Ectodermal cell (in vitro differentiated cells): ENCODE data around the gene DDX54.

Source experiments
- H3K27ac ChIP-seq: 2 replicates; pipeline ENCODE4 v1.7.0; 2013; ENCODE audit warnings: mild to moderate bottlenecking, low read depth, low read length; ENCODE audit not compliant: insufficient read depth, poor library complexity, severe bottlenecking
- H3K27me3 ChIP-seq: 2 replicates; pipeline ENCODE4 v1.7.0; 2013; ENCODE audit warnings: mild to moderate bottlenecking, low read length; ENCODE audit not compliant: insufficient read depth, control insufficient read depth, poor library complexity, severe bottlenecking
- H3K36me3 ChIP-seq: one replicate; pipeline ENCODE4 v1.7.0; 2013; ENCODE audit warnings: low read length; ENCODE audit not compliant: control insufficient read depth, insufficient read depth
- H3K4me1 ChIP-seq: one replicate; pipeline ENCODE4 v1.7.0; 2013; ENCODE audit warnings: low read length; ENCODE audit not compliant: control insufficient read depth, insufficient read depth
- H3K4me3 ChIP-seq: 2 replicates; pipeline ENCODE4 v1.7.0; 2013; ENCODE audit warnings: low read depth, low read length, control low read depth; ENCODE audit not compliant: insufficient read depth
- H3K9me3 ChIP-seq: 2 replicates; pipeline ENCODE4 v1.7.0; 2013; ENCODE audit warnings: mild to moderate bottlenecking, low read length, moderate library complexity; ENCODE audit not compliant: control insufficient read depth
- WGBS, 2 experiments: methylation state at CpG; one replicate each; pipeline ENCODE4 v1.1.7; 2013; ENCODE audit warnings: missing lambda C conversion rate in 2 of 2; 5-methylcytosine and 5-hydroxymethylcytosine counted together

DDX54 gene

DNA sequence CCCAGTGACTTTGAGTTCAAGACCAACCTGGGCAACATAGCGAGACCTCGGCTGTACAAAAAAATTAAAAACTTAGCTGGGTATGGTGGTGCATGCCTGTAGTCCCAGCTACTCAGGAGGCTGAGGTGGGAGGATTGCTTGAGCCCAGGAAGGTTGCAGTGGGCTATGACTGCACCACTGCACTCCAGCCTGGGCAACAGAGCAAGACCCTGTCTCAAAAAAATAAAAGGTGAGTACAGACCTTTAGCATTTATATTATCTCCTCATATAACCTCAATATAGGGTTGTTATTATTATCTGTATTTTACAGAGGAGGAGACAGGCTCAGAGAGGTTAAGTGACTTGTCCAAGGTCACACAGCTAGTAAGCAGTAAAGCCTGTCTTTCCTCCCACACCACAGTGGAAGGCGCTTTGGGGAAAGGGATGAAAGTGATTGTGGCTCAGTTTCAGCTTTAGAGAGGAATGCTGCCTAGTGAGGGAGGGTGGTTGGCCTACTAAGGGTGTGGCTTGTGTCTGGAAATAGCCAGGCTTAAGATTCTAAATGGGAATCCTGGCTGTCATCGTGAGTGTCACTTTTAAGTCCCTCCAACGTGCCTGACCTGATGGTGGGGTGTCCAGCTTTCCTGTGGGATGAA, 43.2 kb upstream of the DDX54 start:
- H3K27ac ChIP-seq, result no peak overlapping the region
- peaks cover 5% of the 10 kb centered on the region for H3K36me3 ChIP-seq
- H3K4me3 ChIP-seq, result no peak overlapping the region
- H3K9me3 ChIP-seq, result no peaks in the 10 kb centered on the region
- WGBS, 2 experiments, result 81 to 88% methylated on average over 5 of the region's 5 CpGs
- peaks cover 5% of the 10 kb centered on the region for H3K4me1 ChIP-seq
- H3K27me3 ChIP-seq, result no peaks in the 10 kb centered on the region

DNA sequence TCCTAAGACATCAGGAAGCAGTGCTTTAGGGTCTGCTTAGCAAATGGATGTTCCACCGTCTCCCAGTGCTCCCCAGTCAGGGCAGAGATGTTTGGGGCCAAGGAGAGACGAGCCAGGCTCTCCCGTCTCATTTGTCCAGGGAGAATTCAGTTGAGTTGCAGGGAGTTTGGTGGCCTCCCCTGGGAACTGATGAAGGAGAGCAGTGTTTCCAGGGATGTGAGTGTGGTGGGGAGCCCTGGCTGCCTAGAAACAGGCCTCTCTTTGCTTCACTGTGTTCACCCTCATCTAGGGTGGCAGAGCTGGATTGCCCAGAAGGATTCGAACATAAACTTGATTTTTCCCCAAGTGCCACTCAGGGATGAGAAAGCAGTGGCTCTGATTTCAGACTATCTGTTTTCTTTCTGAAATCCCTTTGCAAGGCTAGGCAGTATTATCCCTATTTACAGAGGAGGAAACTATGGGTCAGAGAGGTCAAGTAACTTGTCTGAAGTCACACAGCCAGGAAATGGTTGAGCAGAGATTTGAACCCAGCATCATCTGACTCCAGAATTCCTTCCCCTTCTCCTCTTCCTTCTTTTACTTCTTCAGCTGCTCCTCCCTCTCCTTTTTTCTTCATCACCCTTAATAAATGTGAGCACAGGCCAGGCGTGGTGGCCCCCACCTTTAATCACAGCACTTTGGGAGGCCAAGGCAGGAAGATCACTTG, 42.6 kb upstream of the DDX54 start:
- peaks cover 5% of the 10 kb centered on the region for H3K4me1 ChIP-seq
- H3K36me3 ChIP-seq, result peaks cover 5% of the 10 kb centered on the region
- no peaks in the 10 kb centered on the region for H3K9me3 ChIP-seq
- H3K4me3 ChIP-seq, result no peak overlapping the region
- no peaks in the 10 kb centered on the region for H3K27me3 ChIP-seq
- no peak overlapping the region for H3K27ac ChIP-seq
- 93 to 95% methylated on average over 5 of the region's 5 CpGs for WGBS, 2 experiments

DNA sequence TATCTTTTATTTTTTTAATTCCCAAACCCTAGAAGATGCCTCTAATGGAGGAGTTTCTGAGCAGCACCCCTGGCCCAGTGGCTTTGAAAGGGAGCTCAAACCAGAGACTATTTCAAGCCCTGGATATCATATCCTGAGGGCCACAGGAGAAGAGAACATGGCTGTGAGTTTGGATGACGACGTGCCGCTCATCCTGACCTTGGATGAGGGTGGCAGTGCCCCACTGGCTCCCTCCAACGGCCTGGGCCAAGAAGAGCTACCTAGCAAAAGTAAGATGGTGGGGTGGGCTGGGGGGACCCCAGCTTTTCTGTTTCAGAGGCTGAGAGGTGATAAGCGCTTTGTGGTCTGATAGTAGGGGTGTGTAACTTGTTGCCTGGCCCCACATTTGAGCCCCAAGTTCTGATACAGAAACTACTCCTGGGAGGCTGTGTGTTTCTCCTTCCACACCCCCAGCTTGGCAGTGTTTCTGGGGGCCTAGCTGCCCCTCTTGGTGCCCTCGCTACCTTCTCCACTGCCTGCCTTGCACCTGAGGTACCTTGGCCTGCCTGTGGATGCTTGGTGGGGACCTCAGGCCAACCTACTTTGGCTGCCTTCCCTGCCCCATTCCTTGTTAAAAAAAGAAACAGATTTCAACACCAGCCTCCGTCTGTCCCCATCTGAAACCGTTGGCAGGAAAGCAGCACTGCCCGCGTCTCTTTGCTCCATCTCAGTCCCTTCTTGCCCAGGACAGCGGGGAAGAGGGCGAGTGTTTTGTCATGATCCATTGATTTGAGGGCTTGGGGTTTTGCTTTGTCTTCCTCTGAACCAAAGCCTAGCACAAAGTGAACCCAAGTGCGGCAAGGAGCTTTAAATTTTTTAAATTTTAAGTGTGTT, 41.7 kb upstream of the DDX54 start:
- H3K27me3 ChIP-seq, result no peaks in the 10 kb centered on the region
- H3K36me3 ChIP-seq, result peaks cover 5% of the 10 kb centered on the region
- H3K27ac ChIP-seq, result no peak overlapping the region
- H3K4me3 ChIP-seq, result no peak overlapping the region
- 90 to 92% methylated on average over 13 of the region's 13 CpGs for WGBS, 2 experiments
- H3K9me3 ChIP-seq, result no peaks in the 10 kb centered on the region
- peaks cover 5% of the 10 kb centered on the region for H3K4me1 ChIP-seq

DNA sequence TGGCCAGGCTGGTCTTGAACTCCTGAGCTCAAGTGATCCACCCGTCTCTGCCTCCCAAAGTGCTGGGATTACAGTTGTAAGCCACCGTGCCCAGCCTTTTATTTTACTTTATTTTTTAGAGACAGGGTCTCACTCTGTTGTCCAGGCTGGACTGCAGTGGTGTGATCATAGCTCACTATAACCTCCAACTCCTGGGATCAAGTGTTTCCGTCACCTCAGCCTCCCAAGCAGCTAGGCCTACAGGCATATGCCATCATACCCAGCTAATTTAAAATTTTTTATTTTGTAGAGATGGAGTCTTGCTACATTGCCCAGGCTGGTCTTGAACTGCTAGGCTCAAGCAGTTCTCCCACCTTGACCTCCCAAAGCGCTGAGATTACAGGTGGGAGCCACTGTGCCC, 39.7 kb upstream of the DDX54 start:
- H3K9me3 ChIP-seq, result no peaks in the 10 kb centered on the region
- no peak overlapping the region for H3K4me3 ChIP-seq
- WGBS, 2 experiments, result 86 to 94% methylated on average over 4 of the region's 4 CpGs
- H3K4me1 ChIP-seq, result peaks cover 6% of the 10 kb centered on the region
- no peaks in the 10 kb centered on the region for H3K27me3 ChIP-seq
- H3K27ac ChIP-seq, result no peak overlapping the region
- no peaks in the 10 kb centered on the region for H3K36me3 ChIP-seq

DNA sequence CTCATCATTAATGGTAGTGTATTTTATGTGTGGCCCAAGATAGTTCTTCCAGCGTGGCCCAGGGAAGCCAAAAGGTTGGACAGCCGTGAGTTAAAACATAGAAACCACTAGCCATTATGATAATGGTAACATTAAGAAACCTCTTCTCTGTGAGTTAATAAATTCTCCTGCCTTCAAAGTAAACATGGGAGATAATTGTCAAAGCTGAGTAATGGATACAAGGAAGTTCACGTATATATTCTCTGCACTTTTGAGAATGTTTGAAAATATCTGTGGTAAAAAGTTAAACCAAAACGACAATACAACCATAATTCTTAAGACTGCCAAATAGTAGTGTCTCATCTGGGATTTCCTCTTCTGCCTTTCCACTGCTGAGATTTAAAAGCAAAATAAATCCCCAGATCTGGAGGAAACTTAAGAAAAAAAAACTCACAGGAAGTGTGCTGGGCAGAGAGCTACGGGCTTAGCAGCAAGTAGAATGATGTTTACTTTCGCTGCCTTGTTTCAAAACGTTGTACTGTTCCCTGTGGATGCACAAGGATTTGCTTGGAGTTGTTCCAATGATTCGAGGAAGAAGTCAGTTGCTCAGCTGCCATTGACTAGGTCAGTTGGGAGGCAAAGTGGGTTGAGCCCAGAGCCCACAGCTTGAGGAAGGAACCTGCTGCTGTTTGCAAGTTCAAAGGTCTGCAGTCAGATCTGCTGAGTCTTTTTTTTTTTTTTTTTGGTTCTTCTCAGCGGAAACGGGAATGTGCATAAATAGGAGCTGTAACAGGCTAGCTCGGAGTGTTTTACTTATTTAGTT, 37.7 kb upstream of the DDX54 start:
- no peak overlapping the region for H3K27ac ChIP-seq
- no peaks in the 10 kb centered on the region for H3K9me3 ChIP-seq
- no peaks in the 10 kb centered on the region for H3K27me3 ChIP-seq
- no peak overlapping the region for H3K4me3 ChIP-seq
- 78 to 84% methylated on average over 7 of the region's 11 CpGs for WGBS, 2 experiments
- H3K4me1 ChIP-seq, result peaks cover 6% of the 10 kb centered on the region
- H3K36me3 ChIP-seq, result no peaks in the 10 kb centered on the region

DNA sequence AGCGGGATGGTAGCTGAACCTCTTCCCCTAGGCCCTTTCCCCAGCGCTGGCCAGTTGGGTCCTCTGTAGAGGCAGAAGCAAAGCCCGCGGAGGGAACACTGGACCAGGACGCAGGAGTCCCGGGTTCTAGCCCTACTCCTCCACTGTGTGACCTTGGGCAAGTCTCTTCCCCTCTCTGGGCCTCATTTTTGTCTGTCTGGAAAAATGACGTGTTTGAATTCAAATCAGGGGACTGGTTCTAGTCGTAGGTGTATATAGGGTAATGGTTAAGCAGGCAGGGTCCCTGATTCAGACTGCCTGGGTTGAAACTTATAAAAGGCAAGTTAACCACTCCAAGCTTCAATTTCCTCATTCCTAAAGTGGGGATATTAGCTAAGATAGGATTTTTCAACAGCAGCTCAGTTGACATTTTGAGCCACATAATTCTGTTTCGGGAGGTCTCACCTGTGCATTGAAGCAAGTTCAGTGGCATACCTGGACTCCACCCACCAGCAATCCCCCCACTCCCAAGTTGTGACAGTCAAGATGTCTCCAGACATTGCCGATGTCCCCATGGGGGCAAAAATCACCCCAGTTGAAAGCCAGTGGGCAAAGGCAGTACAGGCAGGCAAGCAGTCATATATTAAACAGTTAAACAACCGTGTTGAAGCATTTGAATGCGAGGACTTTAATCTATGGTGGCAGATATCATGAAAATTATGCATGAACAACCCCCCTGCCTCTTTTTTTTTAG, 36.9 kb upstream of the DDX54 start:
- Histone ChIP-seq H3K4me1 (peaks cover 6% of the 10 kb centered on the region), H3K36me3 (no peaks in the 10 kb centered on the region), H3K27me3 (no peaks in the 10 kb centered on the region), H3K27ac (peak overlapping the region; percentile 67), H3K9me3 (no peaks in the 10 kb centered on the region), H3K4me3 (peak overlapping the region; percentile 69)
- WGBS, 2 experiments, result 37 to 39% methylated on average over 12 of the region's 12 CpGs

DNA sequence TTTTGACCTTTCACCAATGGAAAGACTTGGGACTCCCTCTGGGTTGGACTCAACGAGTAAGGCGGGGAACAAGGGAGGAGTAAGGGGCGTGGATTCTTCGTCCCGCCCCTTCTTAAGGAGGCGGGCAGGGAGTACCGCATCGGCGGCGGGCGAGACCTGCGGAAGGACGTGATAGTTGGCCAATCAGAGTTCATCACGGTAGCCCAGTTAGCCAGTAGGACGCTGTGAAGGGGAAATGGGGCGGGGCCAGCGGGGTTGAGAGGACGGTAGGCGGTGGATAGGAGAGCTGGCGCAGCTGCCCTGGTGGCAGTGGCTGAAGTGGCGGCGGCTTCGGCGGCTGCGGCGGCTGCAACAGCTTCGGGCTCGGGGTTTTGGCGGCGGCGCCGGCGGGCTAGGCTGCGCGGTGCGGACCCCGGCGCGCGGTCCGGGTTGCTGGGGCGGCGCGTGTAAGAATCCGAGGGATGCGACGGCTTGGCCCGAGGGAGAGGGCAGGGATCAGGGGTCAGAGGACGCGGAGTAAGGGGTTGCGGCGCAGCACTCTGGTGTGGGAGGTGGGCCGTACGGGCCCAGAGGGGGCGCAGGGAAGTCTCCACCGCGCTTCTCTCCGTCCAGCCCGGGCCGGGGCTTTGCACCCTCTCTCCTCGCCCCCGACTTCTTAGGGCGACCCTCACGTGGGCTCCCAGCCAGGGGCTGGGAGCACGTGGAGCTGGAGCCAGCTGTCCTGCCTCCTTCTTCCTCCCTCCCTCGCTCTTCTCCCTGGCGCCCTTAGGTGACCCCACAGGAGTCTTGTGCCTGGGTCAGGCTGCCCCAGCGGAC, 36.1 kb upstream of the DDX54 start, which contains the start of gene TPCN1:
Gene TPCN1, plus strand, starts transcription at position 284 of the 816 bp plus-strand sequence. CDS start 5,389 bp downstream, outside the sequence.
- H3K36me3 ChIP-seq, result no peaks in the 10 kb centered on the region
- H3K4me1 ChIP-seq, result peaks cover 6% of the 10 kb centered on the region
- peak within 1 kb of the TSS; percentile 67 for H3K27ac ChIP-seq
- WGBS, 2 experiments, result 0 to 1% methylated on average over 68 of the region's 68 CpGs
- no peaks in the 10 kb centered on the region for H3K9me3 ChIP-seq
- no peaks in the 10 kb centered on the region for H3K27me3 ChIP-seq
- H3K4me3 ChIP-seq, result peak within 1 kb of the TSS; percentile 69

DNA sequence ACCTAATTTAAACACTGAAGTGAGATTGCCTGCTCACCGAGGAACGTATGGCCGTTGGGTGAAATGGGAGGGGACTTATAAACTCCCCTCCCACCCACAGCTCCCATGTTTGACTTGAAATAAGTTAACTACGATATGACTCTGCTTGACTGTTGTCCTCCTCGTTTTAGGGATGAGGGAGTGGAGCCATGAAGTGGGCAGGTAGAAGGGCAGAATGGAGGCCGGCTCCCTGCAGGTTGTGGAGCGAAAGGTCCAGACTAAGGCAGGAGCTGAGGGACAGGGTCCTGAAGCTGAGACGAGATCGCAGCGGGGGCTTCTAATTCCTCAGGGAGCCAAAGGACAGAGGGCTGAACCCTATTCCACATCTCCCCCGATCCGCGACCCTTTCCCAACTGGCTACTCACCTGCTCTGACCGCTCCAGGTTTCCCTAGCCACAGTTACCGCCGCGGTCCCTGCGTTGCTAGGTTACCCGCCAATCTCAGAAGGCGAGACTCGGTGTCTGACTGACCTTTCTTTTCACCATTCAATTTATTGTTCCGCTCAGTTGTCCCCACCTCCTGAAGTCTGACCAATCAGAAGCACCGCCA, 35.4 kb upstream of the DDX54 start:
- 9 to 10% methylated on average over 22 to 23 of the region's 23 CpGs for WGBS, 2 experiments
- Histone ChIP-seq H3K27ac (no peak overlapping the region), H3K9me3 (no peaks in the 10 kb centered on the region), H3K4me1 (peaks cover 6% of the 10 kb centered on the region), H3K27me3 (no peaks in the 10 kb centered on the region), H3K4me3 (peak overlapping the region; percentile 56), H3K36me3 (no peaks in the 10 kb centered on the region)
